GM10266 (cell line): ENCODE data around the gene ALCAM.

Experiments used
- DNase-seq: peaks from one replicate; pipeline ENCODE4 v3.0.0; 2012; ENCODE audit errors: extremely low spot score
- CTCF ChIP-seq: IDR thresholded peaks from 2 replicates; pipeline ENCODE4 v1.5.1; 2012; ENCODE audit warnings: mild to moderate bottlenecking, low read depth; ENCODE audit not compliant: control insufficient read depth, insufficient read depth; ENCODE audit errors: missing control alignments

Gene ALCAM

GRCh38 chr3:105328338-105328730, 38.4 kb upstream of the ALCAM start:
- TF ChIP-seq CTCF, result no peak
- no peak for DNase-seq

GRCh38 chr3:105332961-105333360, 33.7 kb upstream of the ALCAM start:
- TF ChIP-seq CTCF, result no peak
- no peak for DNase-seq

GRCh38 chr3:105334138-105334882, 32.4 kb upstream of the ALCAM start:
- TF ChIP-seq CTCF, result no peak
- DNase-seq, result no peak

- no peak for TF ChIP-seq CTCF
- DNase-seq, result no peak
Observed at GRCh38 chr3:105339946-105340345, 26.8 kb upstream of the ALCAM start.

- TF ChIP-seq CTCF, result no peak
- no peak for DNase-seq
Observed at GRCh38 chr3:105343991-105344390, 22.7 kb upstream of the ALCAM start.

GRCh38 chr3:105345156-105345555, 21.6 kb upstream of the ALCAM start:
- TF ChIP-seq CTCF, result no peak
- no peak for DNase-seq

GRCh38 chr3:105347625-105348302, 18.9 kb upstream of the ALCAM start:
- TF ChIP-seq CTCF, result no peak
- DNase-seq, result no peak
